GM19463 (cell line): ENCODE measurements around the gene MAB21L4.

Experiments used
- ATAC-seq: cut with Tn5 transposase; IDR thresholded peaks from one replicate; pipeline ENCODE4 v1.9.1; 2021; ENCODE audit warnings: mild to moderate bottlenecking, moderate library complexity; ENCODE audit not compliant: unreplicated experiment

Gene MAB21L4

GRCh38 chr2:240913810-240914644, 18.1 kb upstream of the MAB21L4 start:
- no peak for ATAC-seq

GRCh38 chr2:240912878-240913809, 17.2 kb upstream of the MAB21L4 start:
- no peak for ATAC-seq

- no peak for ATAC-seq
These were observed 15.8 kb upstream of the MAB21L4 start for GRCh38 chr2:240911641-240912265.

GRCh38 chr2:240909216-240909974, 13.4 kb upstream of the MAB21L4 start:
- no peak for ATAC-seq

GRCh38 chr2:240906911-240907590, 11.1 kb upstream of the MAB21L4 start:
- no peak for ATAC-seq

GRCh38 chr2:240906141-240906910, 10.4 kb upstream of the MAB21L4 start, which contains the start of gene CROCC2:
Gene CROCC2 (plus strand): TSS chr2:240906336. CDS start chr2:240906514, 178 bp downstream.
- no peak for ATAC-seq

GRCh38 chr2:240905176-240905781, 9.3 kb upstream of the MAB21L4 start:
- no peak for ATAC-seq

- no peak for ATAC-seq
These were observed 8.5 kb upstream of the MAB21L4 start for GRCh38 chr2:240904216-240905175.

- no peak for ATAC-seq
These were observed 7.5 kb upstream of the MAB21L4 start for GRCh38 chr2:240903191-240904060.

- no peak for ATAC-seq
These were observed 6.7 kb upstream of the MAB21L4 start for GRCh38 chr2:240902615-240903041.

- no peak for ATAC-seq
These were observed 6.1 kb upstream of the MAB21L4 start for GRCh38 chr2:240901986-240902614.

GRCh38 chr2:240900141-240900860, 4.3 kb upstream of the MAB21L4 start:
- ATAC-seq, result no peak

GRCh38 chr2:240899468-240899865, 3.5 kb upstream of the MAB21L4 start:
- no peak for ATAC-seq

- no peak for ATAC-seq
These were observed 2.9 kb upstream of the MAB21L4 start for GRCh38 chr2:240898731-240899467.
